Amniotic epithelial cell (primary cell): ENCODE data around the gene C10orf105.

Experiments
- DNase-seq: peaks from one replicate; pipeline ENCODE4 v3.0.0-alpha.2; 2010; ENCODE audit warnings: low read depth

The C10orf105 gene

DNA sequence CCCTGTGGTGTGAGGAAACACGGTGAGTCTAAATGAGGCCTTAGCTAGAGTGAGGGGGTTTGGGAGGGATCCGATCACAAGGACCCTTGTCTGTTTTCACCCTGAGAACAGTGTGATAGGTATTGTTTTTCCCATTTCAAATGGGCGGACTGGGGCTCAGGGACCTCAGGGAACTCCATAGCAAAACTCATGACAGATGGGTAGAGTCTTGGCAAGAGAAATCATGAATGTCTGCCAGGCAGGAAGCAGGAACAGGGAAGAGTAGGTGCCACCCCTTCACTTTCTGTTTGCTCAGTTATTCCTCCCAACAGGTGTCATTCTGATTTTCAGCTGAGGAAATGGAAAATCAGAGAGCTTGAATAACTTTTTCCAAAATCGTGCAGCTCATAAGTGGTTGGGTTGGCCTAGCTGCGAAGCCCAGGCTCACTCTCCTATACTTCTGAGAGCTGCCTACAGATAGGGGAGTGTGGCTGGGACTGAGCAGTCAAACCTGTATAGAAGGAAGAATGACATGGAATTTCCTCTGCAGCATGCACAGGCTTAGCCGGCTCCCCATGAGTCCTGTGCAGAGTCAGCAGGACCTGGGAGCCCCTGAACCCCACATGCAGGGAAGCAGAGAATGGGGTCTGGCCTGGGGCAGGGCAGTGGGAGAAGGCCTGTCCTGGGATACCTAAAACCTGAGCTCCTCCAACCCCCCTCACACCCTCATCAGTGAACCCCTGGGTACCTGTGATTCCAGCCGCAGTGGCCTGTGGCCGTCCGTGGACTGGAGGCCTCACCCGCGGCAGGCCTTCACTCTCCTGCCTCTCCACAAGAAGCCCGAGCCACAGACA, 17.6 kb upstream of the C10orf105 start:
- DNase-seq, result no peak

- DNase-seq, result no peak
Measured at GRCh38 chr10:71736570-71736952, 17.0 kb upstream of the C10orf105 start.

GRCh38 chr10:71735709-71736569, 16.4 kb upstream of the C10orf105 start:
- DNase-seq, result no peak

GRCh38 chr10:71734797-71735196, 15.2 kb upstream of the C10orf105 start:
- no peak for DNase-seq

DNA sequence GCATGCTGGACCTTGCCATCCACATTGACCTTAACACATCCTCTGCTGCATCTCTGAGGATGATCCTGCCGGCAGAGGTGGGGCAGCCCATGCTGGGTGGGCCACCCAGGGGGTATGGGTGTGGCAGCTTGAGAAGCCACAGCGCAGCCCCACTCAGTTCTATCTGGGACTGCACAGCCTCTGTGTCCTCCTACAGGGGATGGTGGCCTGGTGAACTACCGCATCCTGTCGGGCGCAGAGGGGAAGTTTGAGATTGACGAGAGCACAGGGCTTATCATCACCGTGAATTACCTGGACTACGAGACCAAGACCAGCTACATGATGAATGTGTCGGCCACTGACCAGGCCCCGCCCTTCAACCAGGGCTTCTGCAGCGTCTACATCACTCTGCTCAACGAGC, 12.2 kb upstream of the C10orf105 start:
- no peak for DNase-seq

DNA sequence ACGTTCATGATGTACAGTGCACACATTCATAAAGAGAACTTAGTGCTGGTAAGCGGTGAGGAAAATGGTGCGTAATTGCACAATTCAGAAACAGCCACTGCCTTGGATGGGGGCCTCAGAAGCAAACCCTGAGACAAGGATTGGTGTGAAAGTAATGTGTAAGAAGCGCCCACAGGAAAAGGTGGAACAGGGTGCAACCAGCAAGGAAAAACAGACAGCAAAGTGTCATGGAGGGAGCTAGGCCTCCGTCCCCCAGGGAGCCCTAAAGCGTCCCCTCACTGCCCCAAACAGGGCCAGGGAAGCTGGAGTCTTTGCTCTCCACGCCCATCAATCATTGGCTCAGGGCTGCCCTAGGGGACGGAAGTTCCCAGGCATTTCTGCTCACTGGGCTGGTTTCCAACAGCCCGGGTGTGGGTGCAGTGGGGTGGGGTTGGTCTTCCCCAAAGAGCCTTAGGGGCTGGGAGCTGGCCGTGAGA, 9.6 kb upstream of the C10orf105 start:
- peak; percentile 34 for DNase-seq

- no peak for DNase-seq
Measured at GRCh38 chr10:71727738-71728737, 8.5 kb upstream of the C10orf105 start.

DNA sequence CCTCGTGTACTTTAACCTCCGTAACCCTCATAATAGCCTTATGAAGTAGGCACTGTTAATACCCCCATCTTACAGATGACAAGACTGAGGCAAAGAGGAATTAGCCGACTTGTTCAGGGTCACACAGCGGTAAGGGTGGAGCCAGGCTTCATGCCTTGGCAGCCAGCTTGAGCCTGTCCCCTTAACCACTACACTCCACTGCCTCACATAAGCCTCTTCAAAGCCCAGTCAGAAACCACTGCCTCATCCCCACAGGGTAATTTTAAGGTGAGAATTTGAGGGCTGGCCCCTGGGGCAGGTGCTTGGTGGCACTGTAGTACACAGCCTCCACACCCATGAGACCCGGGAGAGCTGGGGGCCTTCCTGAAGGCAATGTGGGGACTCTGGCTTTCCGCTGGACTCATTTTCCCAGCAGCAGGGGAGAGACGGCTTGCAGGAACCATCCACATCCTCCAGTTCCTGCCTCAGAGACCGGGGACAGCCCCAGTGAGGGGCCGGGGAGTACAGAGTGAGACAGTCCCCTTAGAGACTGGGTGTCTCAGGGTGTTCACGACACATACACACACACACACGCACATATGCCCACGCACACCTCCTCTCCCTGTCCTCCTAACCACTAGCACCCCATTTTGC, 7.6 kb upstream of the C10orf105 start:
- DNase-seq, result no peak

- no peak for DNase-seq
Measured at GRCh38 chr10:71726580-71727104, 7.1 kb upstream of the C10orf105 start.

DNA sequence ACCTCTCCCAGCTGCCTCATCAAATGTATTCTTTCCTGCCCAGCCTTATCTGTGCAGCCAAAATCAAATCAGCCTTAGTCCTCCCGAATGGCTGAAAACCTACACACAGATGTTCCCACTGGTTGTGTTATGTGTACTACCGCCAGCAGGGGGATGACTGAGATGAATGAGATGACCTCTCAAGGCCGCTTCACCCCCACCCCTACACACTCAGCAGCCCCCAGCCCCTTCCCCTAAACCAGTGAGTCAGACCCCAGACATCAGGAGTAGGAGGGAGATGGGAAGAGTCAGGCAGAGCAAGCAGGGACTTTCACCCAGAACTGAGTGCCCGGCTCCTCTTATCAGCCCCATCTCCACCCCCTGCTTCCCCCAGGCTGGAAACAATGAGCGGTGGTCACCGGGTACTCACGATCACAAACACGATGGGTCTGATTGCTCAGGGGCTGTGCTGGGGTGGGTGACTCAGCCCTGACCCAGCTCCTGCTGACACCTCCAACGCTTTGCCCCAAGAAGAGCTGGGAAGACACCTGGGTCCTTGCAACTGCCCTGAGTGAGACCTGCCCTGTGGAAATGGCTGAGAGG, 6.5 kb upstream of the C10orf105 start:
- DNase-seq, result peak; percentile 41

DNA sequence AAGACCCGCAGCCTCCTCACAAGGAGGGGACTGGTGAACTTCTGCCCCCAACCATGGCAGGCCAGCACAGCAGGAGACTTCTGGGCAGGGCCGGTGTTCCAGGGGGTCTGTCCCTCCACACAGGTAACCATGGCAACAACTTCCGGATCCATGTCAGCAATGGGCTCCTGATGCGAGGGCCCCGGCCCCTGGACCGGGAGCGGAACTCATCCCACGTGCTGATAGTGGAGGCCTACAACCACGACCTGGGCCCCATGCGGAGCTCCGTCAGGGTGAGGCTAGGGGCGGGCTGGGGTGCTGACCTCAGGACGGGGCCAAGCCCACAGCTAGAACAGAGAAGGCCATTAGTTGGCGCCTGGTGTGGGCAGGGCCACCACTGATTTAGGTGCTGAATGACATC, 5.7 kb upstream of the C10orf105 start:
- no peak for DNase-seq

DNA sequence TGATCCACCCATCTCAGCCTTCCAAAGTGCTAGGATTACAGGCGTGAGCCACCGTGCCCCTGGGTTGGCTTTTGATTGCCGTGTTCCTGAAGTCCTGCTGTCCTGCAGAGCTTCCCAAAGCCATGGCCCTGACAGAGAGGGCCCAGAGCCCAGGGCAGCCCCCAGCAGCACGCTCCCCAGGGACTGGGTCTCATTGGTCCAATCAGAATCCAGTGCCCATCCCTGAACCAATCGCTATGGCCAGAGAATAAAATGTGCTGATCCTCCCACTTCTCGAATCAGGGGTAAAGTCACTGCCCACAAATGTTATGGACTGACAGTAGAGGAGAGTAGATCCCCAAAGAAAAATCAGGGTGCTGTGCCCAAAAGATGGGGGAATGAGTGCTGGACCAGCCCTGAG, 5.0 kb upstream of the C10orf105 start:
- no peak for DNase-seq

- no peak for DNase-seq
Measured at GRCh38 chr10:71723311-71723710, 3.7 kb upstream of the C10orf105 start.

GRCh38 chr10:71722849-71723248, 3.3 kb upstream of the C10orf105 start:
- no peak for DNase-seq

DNA sequence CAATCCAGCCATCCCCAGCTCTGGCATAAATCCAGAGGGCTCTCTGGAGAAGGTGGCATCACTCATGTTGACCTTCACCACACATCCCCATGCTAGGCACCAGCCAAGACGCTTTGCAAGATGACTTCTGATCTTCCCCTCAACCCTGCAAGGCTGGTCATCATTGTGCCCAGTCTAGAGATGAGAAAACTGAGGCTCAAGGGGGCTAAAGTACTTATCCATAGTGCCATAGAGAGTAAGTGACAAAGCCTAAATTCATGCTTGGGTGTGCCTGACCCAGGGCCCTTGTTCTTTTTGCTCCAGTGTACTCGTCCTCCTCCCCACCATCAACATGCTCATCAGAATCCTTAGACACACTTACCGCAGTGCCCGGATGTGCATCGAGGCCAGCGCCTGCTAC, 1.7 kb upstream of the C10orf105 start:
- no peak for DNase-seq

DNA sequence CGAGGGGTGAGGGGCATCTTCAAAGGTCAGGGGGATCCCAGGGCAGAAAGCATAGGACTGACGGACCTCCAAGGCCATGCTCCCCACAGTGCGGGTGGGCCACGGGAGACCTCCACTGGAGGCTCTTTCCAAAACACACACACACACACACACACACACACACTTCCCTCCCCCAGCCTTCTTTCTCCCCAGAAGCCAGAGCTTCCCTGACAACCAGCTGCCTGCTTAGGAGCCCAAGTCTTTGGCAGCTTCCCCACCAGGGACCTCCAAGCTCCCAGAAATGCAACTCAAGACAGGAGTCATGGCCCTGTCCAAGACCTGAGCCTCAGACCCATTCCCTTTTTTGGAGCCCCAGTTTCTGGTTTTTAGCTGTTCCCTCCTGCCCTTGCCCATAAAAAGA, 710 bp upstream of the C10orf105 start:
- DNase-seq, result no peak

DNA sequence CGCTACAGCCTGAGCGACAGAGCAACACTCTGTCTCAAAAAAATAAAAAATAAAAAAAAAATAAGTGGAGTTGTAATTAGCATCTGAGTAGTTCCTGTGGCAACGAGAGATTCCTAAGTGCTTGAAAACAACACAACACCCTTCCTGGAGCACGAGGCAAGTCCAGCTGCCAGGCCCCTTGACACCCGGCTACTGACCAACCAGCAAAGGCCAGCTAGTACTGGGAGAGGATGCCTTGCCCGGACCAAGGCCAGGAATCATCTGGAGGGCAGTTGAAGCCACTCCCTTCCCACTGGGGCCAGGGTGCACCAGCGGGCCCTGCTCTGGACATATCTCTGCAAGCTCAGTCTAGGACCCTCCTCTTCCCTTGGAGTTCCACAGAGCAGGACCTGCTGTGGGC, 536 bp downstream of the C10orf105 start:
- no peak for DNase-seq

DNA sequence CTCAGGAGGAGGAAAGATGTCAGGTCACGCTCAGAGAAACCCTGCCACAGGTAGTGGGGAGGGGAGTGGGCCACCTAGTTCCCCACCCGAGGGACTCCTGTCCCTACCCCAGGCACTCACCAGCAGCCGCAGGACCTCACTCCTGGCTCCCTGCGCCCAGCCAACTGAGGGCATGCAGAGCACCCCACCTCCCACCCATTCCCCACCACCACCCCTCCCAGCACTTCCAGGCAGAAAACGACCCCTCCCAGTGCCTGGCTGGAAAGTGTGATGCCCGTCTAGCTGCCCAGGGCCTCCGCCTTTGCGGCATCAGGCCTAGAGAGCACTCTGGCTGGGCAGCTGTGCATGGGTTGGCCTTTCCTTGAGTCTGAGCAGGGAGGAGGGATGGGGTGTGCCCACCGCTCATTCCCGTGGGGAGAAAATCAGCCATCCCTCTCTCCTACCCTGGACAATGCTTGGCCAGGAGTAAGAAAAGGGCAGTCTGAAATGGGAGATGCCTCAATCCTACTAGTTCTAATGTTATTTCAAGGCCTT, 1.3 kb downstream of the C10orf105 start:
- no peak for DNase-seq

GRCh38 chr10:71717551-71717951, 2.0 kb downstream of the C10orf105 start:
- no peak for DNase-seq

DNA sequence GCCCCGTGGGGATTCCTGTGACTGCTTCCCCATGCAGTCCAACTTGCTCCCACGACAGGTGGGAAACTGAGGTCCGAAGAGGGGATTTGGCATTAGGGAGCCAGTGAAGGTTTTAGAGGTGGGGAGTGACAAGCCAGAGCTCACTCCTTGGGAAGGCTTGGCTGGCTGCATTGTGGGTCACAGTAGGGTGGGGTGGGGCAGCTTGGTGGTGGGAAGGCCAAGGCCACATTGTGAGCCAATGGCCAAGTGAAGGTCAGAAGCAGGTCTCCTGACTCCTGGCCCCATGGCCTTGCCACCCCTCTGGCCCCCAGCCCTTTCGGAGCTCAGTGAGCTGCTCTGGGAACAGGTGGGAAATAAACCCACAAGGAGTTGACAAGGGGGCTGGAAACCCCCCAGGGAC, 2.5 kb downstream of the C10orf105 start:
- DNase-seq, result no peak

GRCh38 chr10:71716426-71716825, 3.2 kb downstream of the C10orf105 start:
- no peak for DNase-seq
